Large intestine (tissue), 3 donors: Measurements from ENCODE around the gene RAF1. TPM values are rescaled to one million over a fixed set of nuclear protein-coding genes. Genes with fewer than 3 reads are reported as not detected.
A peak's percentile ranks its signal among the peaks of the same experiment; 100 is the strongest.
"Not testable (repeated sequence)": the region's sequence is repeated elsewhere in the genome, so short reads cannot be mapped to it uniquely, and the experiment has no call there.

Source experiments
- DNase-seq, 2 donors: peaks; one replicate each; pipeline versions ENCODE4 v3.0.0 to v3.0.0-alpha.2; 2013
- H3K27ac ChIP-seq: one replicate; pipeline ENCODE4 v1.5.1; 2013; ENCODE audit warnings: low read length
- H3K27me3 ChIP-seq: 2 replicates; pipeline ENCODE4 v1.6.1; 2013; ENCODE audit warnings: low read length; ENCODE audit not compliant: control insufficient read depth, insufficient read depth
- H3K36me3 ChIP-seq: 2 replicates; pipeline ENCODE4 v1.6.1; 2013; ENCODE audit warnings: low read length; ENCODE audit not compliant: control insufficient read depth, insufficient read depth
- H3K4me1 ChIP-seq: one replicate; pipeline ENCODE4 v1.6.1; 2013; ENCODE audit warnings: low read length; ENCODE audit not compliant: control insufficient read depth, insufficient read depth
- H3K4me3 ChIP-seq: one replicate; pipeline ENCODE4 v1.5.1; 2013; ENCODE audit warnings: low read length
- H3K9me3 ChIP-seq: one replicate; pipeline ENCODE4 v1.6.1; 2013; ENCODE audit warnings: mild to moderate bottlenecking, low read depth, low read length, moderate library complexity; ENCODE audit not compliant: control insufficient read depth
- WGBS: methylation state at CpG from one replicate; pipeline ENCODE4 v1.1.5; 2013; ENCODE audit warnings: low lambda C conversion rate; ENCODE audit not compliant: insufficient coverage; 5-methylcytosine and 5-hydroxymethylcytosine counted together
- polyA plus RNA-seq: library from polyadenylated mRNA; unstranded; fragments of 120-200 nt; gene quantifications from one replicate; pipeline ENCODE4 v1.2.1, GENCODE V29; 2013

Gene RAF1
- polyA plus RNA-seq, 1 donor: 88.4 TPM

- H3K4me1 ChIP-seq: peaks cover 9% of the 10 kb centered on the region
- H3K36me3 ChIP-seq: no peaks in the 10 kb centered on the region
- H3K27me3 ChIP-seq: no peaks in the 10 kb centered on the region
- H3K4me3 ChIP-seq: peak overlapping the region; percentile 100
- H3K9me3 ChIP-seq: no peaks in the 10 kb centered on the region
- H3K27ac ChIP-seq: peak overlapping the region; percentile 100
- no peak for DNase-seq
- no CpG with 5 or more reads among the region's 5 CpGs for WGBS
Observed at GRCh38 chr3:12661926-12662592, 1.9 kb downstream of the RAF1 start.

DNA sequence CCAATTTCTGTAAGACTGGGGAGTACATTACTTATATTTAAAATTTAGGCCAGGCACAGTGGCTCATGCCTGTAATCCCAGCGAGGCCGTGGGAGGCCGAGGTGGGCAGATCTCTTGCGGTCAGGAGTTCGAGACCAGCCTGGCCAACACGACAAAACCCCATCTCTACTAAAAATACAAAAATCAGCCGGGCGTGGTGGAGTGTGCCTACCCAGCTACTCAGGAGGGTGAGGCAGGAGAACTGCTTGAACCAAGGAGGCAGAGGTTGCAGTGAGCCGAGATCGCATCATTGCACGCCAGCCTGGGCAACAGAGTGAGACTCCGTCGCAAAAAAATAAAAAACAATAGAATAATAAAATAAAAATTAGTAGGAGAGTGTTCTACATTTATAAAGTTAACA, 2.5 kb downstream of the RAF1 start:
- not testable (repeated sequence) for H3K4me1 ChIP-seq, H3K27me3 ChIP-seq, H3K36me3 ChIP-seq, DNase-seq, H3K27ac ChIP-seq, H3K9me3 ChIP-seq, H3K4me3 ChIP-seq
- WGBS: 97% methylated on average over 5 of the region's 13 CpGs

- H3K27me3 ChIP-seq: no peaks in the 10 kb centered on the region
- H3K4me3 ChIP-seq: no peak overlapping the region
- no CpG with 5 or more reads among the region's 2 CpGs for WGBS
- peaks cover 9% of the 10 kb centered on the region for H3K4me1 ChIP-seq
- H3K36me3 ChIP-seq: no peaks in the 10 kb centered on the region
- no peak for DNase-seq
- H3K9me3 ChIP-seq: no peaks in the 10 kb centered on the region
- H3K27ac ChIP-seq: no peak overlapping the region
Observed at GRCh38 chr3:12660196-12660595, 3.7 kb downstream of the RAF1 start.

GRCh38 chr3:12659316-12660015, 4.5 kb downstream of the RAF1 start:
- no CpG with 5 or more reads among the region's 3 CpGs for WGBS
- no peak overlapping the region for H3K4me3 ChIP-seq
- H3K27me3 ChIP-seq: no peaks in the 10 kb centered on the region
- no peaks in the 10 kb centered on the region for H3K9me3 ChIP-seq
- peaks cover 9% of the 10 kb centered on the region for H3K4me1 ChIP-seq
- H3K27ac ChIP-seq: no peak overlapping the region
- H3K36me3 ChIP-seq: no peaks in the 10 kb centered on the region
- DNase-seq: no peak

DNA sequence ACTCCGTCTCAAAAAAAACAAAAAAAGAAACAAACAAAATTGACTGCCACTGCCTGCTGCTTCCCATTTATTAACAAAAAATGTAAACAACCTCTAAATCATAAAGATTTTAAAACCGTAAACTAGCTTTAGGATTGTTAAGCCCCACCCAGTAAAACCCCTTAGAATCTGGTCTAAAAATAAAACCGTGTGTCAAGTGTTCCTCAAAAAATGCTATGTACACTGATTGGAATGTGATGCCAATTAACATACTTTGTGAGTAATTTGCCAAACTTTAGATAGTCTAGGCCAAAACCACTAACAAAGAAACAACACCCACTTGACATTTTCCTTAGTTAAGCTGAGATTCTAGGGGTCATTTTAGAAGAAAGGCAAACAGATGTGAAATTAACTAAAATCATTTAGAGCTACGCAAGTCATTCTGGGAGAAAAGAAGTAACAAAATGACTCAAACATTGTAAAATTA, 5.3 kb downstream of the RAF1 start:
- DNase-seq: no peak
- Histone ChIP-seq H3K9me3 (no peaks in the 10 kb centered on the region), H3K27ac (no peak overlapping the region), H3K27me3 (no peaks in the 10 kb centered on the region), H3K36me3 (no peaks in the 10 kb centered on the region), H3K4me1 (peaks cover 9% of the 10 kb centered on the region), H3K4me3 (no peak overlapping the region)
- WGBS: 71% methylated on average over 3 of the region's 4 CpGs

DNA sequence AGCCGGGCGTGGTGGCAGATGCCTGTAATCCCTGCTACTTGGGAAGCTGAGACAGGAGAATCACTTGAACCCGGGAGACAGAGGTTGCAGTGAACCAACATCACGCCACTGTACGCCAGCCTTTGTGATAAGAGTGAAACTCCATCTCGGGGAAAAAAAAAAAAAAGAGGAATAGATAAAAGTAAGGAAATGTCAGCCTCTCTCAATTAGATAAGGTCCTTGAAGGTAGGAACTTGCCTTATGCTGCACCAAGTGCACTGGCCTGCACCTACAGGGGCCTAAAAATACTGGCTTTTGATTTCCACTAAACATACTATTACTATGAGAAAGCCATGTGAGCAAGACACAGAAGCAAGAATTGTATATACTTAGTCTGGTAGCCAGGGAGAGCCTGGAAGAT, 7.1 kb downstream of the RAF1 start:
- Histone ChIP-seq H3K4me1 (peaks cover 5% of the 10 kb centered on the region), H3K27ac (no peak overlapping the region), H3K27me3 (no peaks in the 10 kb centered on the region), H3K36me3 (no peaks in the 10 kb centered on the region), H3K4me3 (no peak overlapping the region), H3K9me3 (no peaks in the 10 kb centered on the region)
- whole genome bisulfite sequencing: 29% methylated on average over 1 of the region's 6 CpGs
- DNase-seq: no peak

- no peaks in the 10 kb centered on the region for H3K9me3 ChIP-seq
- DNase-seq: no peak
- no peak overlapping the region for H3K4me3 ChIP-seq
- H3K36me3 ChIP-seq: no peaks in the 10 kb centered on the region
- no peaks in the 10 kb centered on the region for H3K27me3 ChIP-seq
- no peak overlapping the region for H3K27ac ChIP-seq
- H3K4me1 ChIP-seq: peaks cover under 1% of the 10 kb centered on the region
Observed at GRCh38 chr3:12656193-12656592, 7.7 kb downstream of the RAF1 start.

GRCh38 chr3:12655701-12656100, 8.2 kb downstream of the RAF1 start:
- whole genome bisulfite sequencing: no CpG with 5 or more reads among the region's 4 CpGs
- no peak overlapping the region for H3K27ac ChIP-seq
- H3K9me3 ChIP-seq: no peaks in the 10 kb centered on the region
- DNase-seq: no peak
- no peak overlapping the region for H3K4me3 ChIP-seq
- no peaks in the 10 kb centered on the region for H3K27me3 ChIP-seq
- no peaks in the 10 kb centered on the region for H3K4me1 ChIP-seq
- H3K36me3 ChIP-seq: no peaks in the 10 kb centered on the region

DNA sequence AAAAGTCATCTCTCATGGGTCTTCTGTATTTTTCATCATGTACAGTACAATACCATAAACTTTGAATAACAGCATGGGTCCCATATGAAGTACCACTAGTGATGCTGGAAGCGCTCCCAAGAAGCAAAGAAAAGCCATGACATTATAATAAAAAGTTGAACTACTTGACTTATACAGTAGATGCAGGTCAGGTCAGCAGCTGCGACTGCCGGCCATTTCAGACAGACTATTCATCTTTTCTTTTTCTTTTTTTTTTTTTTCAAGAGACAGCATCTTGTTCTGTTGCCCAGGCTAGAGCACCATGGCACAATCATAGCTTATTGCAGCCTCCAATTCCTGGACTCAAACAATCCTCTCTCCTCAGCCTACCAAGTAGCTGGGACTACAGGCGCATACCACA, 10.2 kb downstream of the RAF1 start:
- Histone ChIP-seq H3K27me3 (no peaks in the 10 kb centered on the region), H3K4me1 (no peaks in the 10 kb centered on the region), H3K27ac (no peak overlapping the region), H3K4me3 (no peak overlapping the region), H3K36me3 (no peaks in the 10 kb centered on the region), H3K9me3 (no peaks in the 10 kb centered on the region)
- DNase-seq: no peak
- WGBS: 60% methylated on average over 1 of the region's 4 CpGs

- H3K9me3 ChIP-seq: no peaks in the 10 kb centered on the region
- H3K4me1 ChIP-seq: no peaks in the 10 kb centered on the region
- no peaks in the 10 kb centered on the region for H3K36me3 ChIP-seq
- WGBS: no CpG with 5 or more reads among the region's 12 CpGs
- DNase-seq: no peak
- H3K27me3 ChIP-seq: no peaks in the 10 kb centered on the region
- no peak overlapping the region for H3K27ac ChIP-seq
- no peak overlapping the region for H3K4me3 ChIP-seq
Observed at GRCh38 chr3:12648384-12648959, 15.4 kb downstream of the RAF1 start.
